ENCODE data around the gene TCL1B. TPM values are rescaled to one million over a fixed set of nuclear protein-coding genes. Genes with fewer than 3 reads are reported as not detected.

The TCL1B gene
- total and polyA plus RNA-seq, 2 of the 8 experiments (the other 6 are each of a cell fraction or from before 2014, with no cell fraction given) = 9.6 to 11.5 TPM

- TF ChIP-seq YY1 (IDR thresholded peaks at IDR 0.05; ENCODE audit: low read depth, low read length) (no peak), RBBP5 (IDR thresholded peaks at IDR 0.05; ENCODE audit: borderline replicate concordance, low read depth, low read length) (no peak), CTCF (IDR thresholded peaks at IDR 0.05; ENCODE audit: control extremely low read depth in 1 of 3, insufficient read depth in 1 of 3, low read depth in 1 of 3, low read length in 3 of 3) (peak in 1 of 3 experiments; percentile 37; a peak in 2 of 4 replicates), FOSL1 (IDR thresholded peaks at IDR 0.05; ENCODE audit: insufficient read depth, low read depth, low read length) (no peak), RFX5 (IDR thresholded peaks at IDR 0.05; ENCODE audit: borderline replicate concordance, low read depth, low read length) (no peak), SIRT6 (IDR thresholded peaks at IDR 0.05; ENCODE audit: low read length) (no peak), TBP (IDR thresholded peaks at IDR 0.05; ENCODE audit: low read depth, low read length) (peak; percentile 44; the same call in 1 of the 2 replicates), CEBPB (IDR thresholded peaks at IDR 0.05; ENCODE audit: low read depth, low read length) (no peak), SIN3A (conservative IDR thresholded peaks at IDR 0.05 in 1 of 2, IDR thresholded peaks at IDR 0.05 in 1 of 2; ENCODE audit: low read depth in 1 of 2, low read length in 2 of 2) (no peak), TAF1 (IDR thresholded peaks at IDR 0.05; ENCODE audit: low read depth, low read length) (no peak)
These were observed 27.6 kb downstream of the TCL1B start, which contains the start of gene TCL1A (continued) for GRCh38 chr14:95713596-95714371.
